ENCODE results near the gene OGFOD3. TPM values are rescaled to one million over a fixed set of nuclear protein-coding genes. Genes with fewer than 3 reads are reported as not detected.

The OGFOD3 gene
- total and polyA plus RNA-seq, 9 of the 15 experiments (the other 6 are each of a cell fraction or from before 2014, with no cell fraction given), result 0.69 to 44.7 (median 18.9) TPM

- peak; percentile 64; the same call in 1 of the 2 replicates for TF ChIP-seq NKRF (IDR thresholded peaks at IDR 0.05; ENCODE audit: borderline replicate concordance)
- TF ChIP-seq SMARCC2 (IDR thresholded peaks at IDR 0.05; ENCODE audit: low read depth), result no peak
- no peak for TF ChIP-seq EP300 (IDR thresholded peaks at IDR 0.05; ENCODE audit: low read length)
- TF ChIP-seq, protein P1, sequence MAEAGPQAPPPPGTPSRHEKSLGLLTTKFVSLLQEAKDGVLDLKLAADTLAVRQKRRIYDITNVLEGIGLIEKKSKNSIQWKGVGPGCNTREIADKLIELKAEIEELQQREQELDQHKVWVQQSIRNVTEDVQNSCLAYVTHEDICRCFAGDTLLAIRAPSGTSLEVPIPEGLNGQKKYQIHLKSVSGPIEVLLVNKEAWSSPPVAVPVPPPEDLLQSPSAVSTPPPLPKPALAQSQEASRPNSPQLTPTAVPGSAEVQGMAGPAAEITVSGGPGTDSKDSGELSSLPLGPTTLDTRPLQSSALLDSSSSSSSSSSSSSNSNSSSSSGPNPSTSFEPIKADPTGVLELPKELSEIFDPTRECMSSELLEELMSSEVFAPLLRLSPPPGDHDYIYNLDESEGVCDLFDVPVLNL (CRISPR knock-in tag; IDR thresholded peaks at IDR 0.05; ENCODE audit: low read depth), result no peak
- no peak for TF ChIP-seq SNIP1 (IDR thresholded peaks at IDR 0.05; ENCODE audit: low read depth)
- TF ChIP-seq STAT5A (IDR thresholded peaks at IDR 0.05; ENCODE audit: borderline replicate concordance, low read length), result no peak
- TF ChIP-seq MEIS2 (IDR thresholded peaks at IDR 0.05; ENCODE audit: partially characterized antibody), result no peak
- TF ChIP-seq ILF3 (IDR thresholded peaks at IDR 0.05; ENCODE audit: borderline replicate concordance), result no peak; the same call in 1 of the 2 replicates
- TF ChIP-seq, protein P2, sequence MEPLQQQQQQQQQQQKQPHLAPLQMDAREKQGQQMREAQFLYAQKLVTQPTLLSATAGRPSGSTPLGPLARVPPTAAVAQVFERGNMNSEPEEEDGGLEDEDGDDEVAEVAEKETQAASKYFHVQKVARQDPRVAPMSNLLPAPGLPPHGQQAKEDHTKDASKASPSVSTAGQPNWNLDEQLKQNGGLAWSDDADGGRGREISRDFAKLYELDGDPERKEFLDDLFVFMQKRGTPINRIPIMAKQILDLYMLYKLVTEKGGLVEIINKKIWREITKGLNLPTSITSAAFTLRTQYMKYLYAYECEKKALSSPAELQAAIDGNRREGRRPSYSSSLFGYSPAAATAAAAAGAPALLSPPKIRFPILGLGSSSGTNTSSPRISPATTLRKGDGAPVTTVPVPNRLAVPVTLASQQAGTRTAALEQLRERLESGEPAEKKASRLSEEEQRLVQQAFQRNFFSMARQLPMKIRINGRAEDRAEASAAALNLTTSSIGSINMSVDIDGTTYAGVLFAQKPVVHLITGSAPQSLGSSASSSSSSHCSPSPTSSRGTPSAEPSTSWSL (CRISPR knock-in tag; IDR thresholded peaks at IDR 0.05; ENCODE audit: borderline replicate concordance), result no peak
- TF ChIP-seq COPS2 (conservative IDR thresholded peaks at IDR 0.05), result no peak
- TF ChIP-seq MED1 (CRISPR knock-in tag; IDR thresholded peaks at IDR 0.05; ENCODE audit: borderline replicate concordance), result no peak
- TF ChIP-seq ZNF639 (CRISPR knock-in tag; conservative IDR thresholded peaks at IDR 0.05 in 1 of 2, IDR thresholded peaks at IDR 0.05 in 1 of 2), result peak in 1 of 2 experiments; percentile 93; a peak in 2 of 4 replicates
- TF ChIP-seq SAFB (IDR thresholded peaks at IDR 0.05; ENCODE audit: borderline replicate concordance, low read depth, low read length), result no peak; the same call in 1 of the 2 replicates
- TF ChIP-seq ZNF224 (CRISPR knock-in tag; IDR thresholded peaks at IDR 0.05), result no peak
- no peak for TF ChIP-seq NCOA4 (IDR thresholded peaks at IDR 0.05; ENCODE audit: partially characterized antibody)
- no peak for TF ChIP-seq IRF2 (CRISPR knock-in tag; IDR thresholded peaks at IDR 0.05)
These were observed at the start of gene OGFOD3, which contains the start of gene HEXD (continued) for GRCh38 chr17:82418001-82418986.
